Esophagus (tissue), 2 donors: ENCODE measurements around the gene STOX1. TPM values are rescaled to one million over a fixed set of nuclear protein-coding genes. Genes with fewer than 3 reads are reported as not detected.
"Not testable (repeated sequence)": the region's sequence is repeated elsewhere in the genome, so short reads cannot be mapped to it uniquely, and the experiment has no call there.

Experiments
- H3K27ac ChIP-seq, 2 donors: one replicate each; pipeline ENCODE4 v1.5.1; 2013; ENCODE audit warnings: low read depth in 2 of 2, mild to moderate bottlenecking in 2 of 2, inconsistent platforms in 1 of 2, low read length in 1 of 2, moderate library complexity in 1 of 2
- H3K27me3 ChIP-seq, 2 donors: one replicate each; pipeline ENCODE4 v1.6.1; 2013; ENCODE audit warnings: low read length in 2 of 2, control low read depth in 1 of 2, mild to moderate bottlenecking in 1 of 2; ENCODE audit not compliant: insufficient read depth in 2 of 2, control insufficient read depth in 1 of 2
- H3K36me3 ChIP-seq, 2 donors: one replicate each; pipeline ENCODE4 v1.6.1; 2013; ENCODE audit warnings: low read length in 1 of 2; ENCODE audit not compliant: control insufficient read depth in 2 of 2, insufficient read depth in 2 of 2
- H3K4me1 ChIP-seq, 2 donors: one replicate each; pipeline ENCODE4 v1.6.1; 2013; ENCODE audit warnings: low read length in 1 of 2; ENCODE audit not compliant: control insufficient read depth in 2 of 2, insufficient read depth in 2 of 2
- H3K4me3 ChIP-seq, 2 donors: one replicate each; pipeline ENCODE4 v1.5.1; 2013; ENCODE audit warnings: low read length in 2 of 2, mild to moderate bottlenecking in 2 of 2, low read depth in 1 of 2, moderate library complexity in 1 of 2
- H3K9me3 ChIP-seq, 2 donors: one replicate each; pipeline ENCODE4 v1.6.1; 2013; ENCODE audit warnings: mild to moderate bottlenecking in 2 of 2, low read depth in 1 of 2, low read length in 1 of 2, moderate library complexity in 1 of 2; ENCODE audit not compliant: control insufficient read depth in 2 of 2, insufficient read depth in 1 of 2
- WGBS, 2 donors: extraction: QIAGEN DNeasy Blood & Tissue Kit; methylation state at CpG; one replicate each; pipeline ENCODE4 v1.1.7; 2013; 5-methylcytosine and 5-hydroxymethylcytosine counted together
- polyA plus RNA-seq, 2 donors: library from polyadenylated mRNA; stranded (reverse); fragments of 200-250 nt; gene quantifications; one replicate each; pipeline ENCODE4 v1.2.3, GENCODE V29; 2013
- donor health status: healthy with polysubstance abuse.
- donor health status: Bipolar disorder and iron deficiency.

Gene STOX1
- polyA plus RNA-seq, 2 donors = 0.98 to 1.2 TPM

- no peaks in the 10 kb centered on the region for H3K27me3 ChIP-seq
- H3K4me1 ChIP-seq = peaks cover 0 to 5% of the 10 kb centered on the region in 2 donors
- H3K4me3 ChIP-seq = no peak overlapping the region
- H3K36me3 ChIP-seq = no peaks in the 10 kb centered on the region
- peaks cover 0 to 6% of the 10 kb centered on the region in 2 donors for H3K9me3 ChIP-seq
- no peak overlapping the region for H3K27ac ChIP-seq
- WGBS, 2 donors = 68 to 72% methylated on average over 6 of the region's 6 CpGs
Observed at GRCh38 chr10:68856352-68856751, 29.0 kb downstream of the STOX1 start.

- Histone ChIP-seq H3K9me3 (peaks cover 0 to 7% of the 10 kb centered on the region in 2 donors), H3K27ac (no peak overlapping the region), H3K4me1 (peaks cover 0 to 5% of the 10 kb centered on the region in 2 donors), H3K4me3 (no peak overlapping the region), H3K27me3 (no peaks in the 10 kb centered on the region), H3K36me3 (no peaks in the 10 kb centered on the region)
- WGBS, 2 donors = 63 to 77% methylated on average over 2 of the region's 2 CpGs
Observed at GRCh38 chr10:68857005-68857404, 29.7 kb downstream of the STOX1 start.

GRCh38 chr10:68861253-68861652, 33.9 kb downstream of the STOX1 start:
- Histone ChIP-seq H3K36me3 (no peaks in the 10 kb centered on the region), H3K27ac (no peak overlapping the region), H3K27me3 (no peaks in the 10 kb centered on the region), H3K4me1 (peaks cover 0 to under 1% of the 10 kb centered on the region in 2 donors), H3K9me3 (peaks cover 0 to 7% of the 10 kb centered on the region in 2 donors), H3K4me3 (no peak overlapping the region)
- 92 to 93% methylated on average over 5 of the region's 5 CpGs for WGBS, 2 donors

- Histone ChIP-seq H3K27ac (no peak overlapping the region), H3K36me3 (no peaks in the 10 kb centered on the region), H3K27me3 (no peaks in the 10 kb centered on the region), H3K9me3 (peaks cover 0 to 7% of the 10 kb centered on the region in 2 donors), H3K4me3 (no peak overlapping the region), H3K4me1 (no peaks in the 10 kb centered on the region)
- 89 to 93% methylated on average over 1 of the region's 1 CpG for WGBS, 2 donors
Observed at GRCh38 chr10:68864611-68865010, 37.3 kb downstream of the STOX1 start.

GRCh38 chr10:68868173-68868572, 40.8 kb downstream of the STOX1 start:
- not testable (repeated sequence) for H3K27me3 ChIP-seq, H3K4me3 ChIP-seq, H3K9me3 ChIP-seq, H3K4me1 ChIP-seq, H3K27ac ChIP-seq, H3K36me3 ChIP-seq
- WGBS, 2 donors = 84 to 92% methylated on average over 8 of the region's 8 CpGs

GRCh38 chr10:68869623-68870022, 42.3 kb downstream of the STOX1 start:
- no peak overlapping the region for H3K4me3 ChIP-seq
- no peaks in the 10 kb centered on the region for H3K36me3 ChIP-seq
- H3K4me1 ChIP-seq = peaks cover 0 to 2% of the 10 kb centered on the region in 2 donors
- no peaks in the 10 kb centered on the region for H3K9me3 ChIP-seq
- H3K27ac ChIP-seq = no peak overlapping the region
- H3K27me3 ChIP-seq = no peaks in the 10 kb centered on the region
- WGBS, 2 donors = 71 to 72% methylated on average over 2 of the region's 2 CpGs

- H3K4me1 ChIP-seq = peaks cover 0 to 2% of the 10 kb centered on the region in 2 donors
- H3K9me3 ChIP-seq = no peaks in the 10 kb centered on the region
- no peak overlapping the region for H3K4me3 ChIP-seq
- H3K36me3 ChIP-seq = no peaks in the 10 kb centered on the region
- H3K27me3 ChIP-seq = no peaks in the 10 kb centered on the region
- 75 to 86% methylated on average over 2 of the region's 2 CpGs for WGBS, 2 donors
- H3K27ac ChIP-seq = peak overlapping the region in 1 of 2 donors; percentile 12
Observed at GRCh38 chr10:68870061-68870460, 42.7 kb downstream of the STOX1 start.

- Histone ChIP-seq H3K9me3 (no peaks in the 10 kb centered on the region), H3K27me3 (no peaks in the 10 kb centered on the region), H3K27ac (peak overlapping the region; percentile 9 to 12), H3K4me1 (peaks cover 0 to 2% of the 10 kb centered on the region in 2 donors), H3K4me3 (no peak overlapping the region), H3K36me3 (no peaks in the 10 kb centered on the region)
- WGBS, 2 donors = 54 to 60% methylated on average over 3 of the region's 3 CpGs
Observed at GRCh38 chr10:68870545-68871104, 43.3 kb downstream of the STOX1 start.

GRCh38 chr10:68871105-68871711, 43.9 kb downstream of the STOX1 start:
- H3K27me3 ChIP-seq = no peaks in the 10 kb centered on the region
- peak overlapping the region in 1 of 2 donors; percentile 61 for H3K27ac ChIP-seq
- peaks cover 0 to 2% of the 10 kb centered on the region in 2 donors for H3K4me1 ChIP-seq
- no peaks in the 10 kb centered on the region for H3K9me3 ChIP-seq
- no peaks in the 10 kb centered on the region for H3K36me3 ChIP-seq
- H3K4me3 ChIP-seq = no peak overlapping the region
- 45 to 61% methylated on average over 6 of the region's 6 CpGs for WGBS, 2 donors
